ELR (cell line): ENCODE measurements around the gene C14orf180.

Source experiments
- DNase-seq: peaks from one replicate; pipeline ENCODE4 v3.0.0-alpha.2; 2015; ENCODE audit warnings: low read depth

C14orf180 gene

GRCh38 chr14:104561632-104562495 lies 17.7 kb upstream of the C14orf180 start:
- no peak for DNase-seq

- no peak for DNase-seq
These were observed 17.0 kb upstream of the C14orf180 start for GRCh38 chr14:104562606-104563005.

- DNase-seq: no peak
These were observed 16.3 kb upstream of the C14orf180 start for GRCh38 chr14:104563191-104563741.

DNA sequence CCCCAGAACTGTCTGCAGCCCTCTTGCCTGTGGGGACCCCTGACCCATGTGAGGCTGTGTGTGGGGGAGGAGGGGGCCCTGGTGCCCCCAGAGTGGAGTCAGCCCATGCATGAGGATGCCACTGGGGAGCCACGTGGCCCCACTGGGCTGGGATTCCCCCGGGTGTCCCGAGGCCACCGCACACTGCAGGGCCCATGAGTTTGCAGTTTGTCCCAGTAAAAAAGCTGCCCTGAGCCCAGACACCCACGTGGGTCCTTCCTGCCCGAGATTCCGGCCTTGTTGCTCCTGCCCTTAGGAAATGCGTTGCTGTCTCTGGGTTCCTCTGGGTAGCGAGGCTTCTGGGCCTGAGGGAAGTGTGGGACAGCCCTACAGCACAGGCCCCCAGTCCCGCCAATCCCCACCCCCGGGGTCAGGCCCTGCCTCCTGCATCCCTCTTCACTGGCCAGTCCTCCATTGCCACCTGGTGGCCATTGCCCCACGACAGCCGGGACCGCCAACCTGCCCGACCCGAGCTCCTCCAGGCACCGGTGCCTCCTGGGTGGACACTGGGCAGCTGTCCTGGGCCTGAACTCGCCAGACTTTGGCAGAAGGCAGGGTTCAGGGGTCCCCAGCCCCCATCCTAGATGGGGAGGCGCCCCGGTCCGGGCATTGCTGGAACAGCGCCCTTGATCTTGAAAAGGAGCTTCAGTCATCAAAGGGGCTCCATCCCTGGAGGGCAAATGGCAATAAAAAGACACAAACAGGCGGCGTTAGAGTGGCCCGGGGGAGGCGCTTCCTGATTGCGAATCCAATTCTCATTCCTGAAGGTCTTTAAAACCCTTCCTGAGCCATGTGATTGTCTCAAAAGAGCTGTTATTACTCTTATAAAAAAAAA lies 15.6 kb upstream of the C14orf180 start:
- DNase-seq: peak; percentile 70

GRCh38 chr14:104564744-104565679 lies 14.6 kb upstream of the C14orf180 start:
- no peak for DNase-seq

DNA sequence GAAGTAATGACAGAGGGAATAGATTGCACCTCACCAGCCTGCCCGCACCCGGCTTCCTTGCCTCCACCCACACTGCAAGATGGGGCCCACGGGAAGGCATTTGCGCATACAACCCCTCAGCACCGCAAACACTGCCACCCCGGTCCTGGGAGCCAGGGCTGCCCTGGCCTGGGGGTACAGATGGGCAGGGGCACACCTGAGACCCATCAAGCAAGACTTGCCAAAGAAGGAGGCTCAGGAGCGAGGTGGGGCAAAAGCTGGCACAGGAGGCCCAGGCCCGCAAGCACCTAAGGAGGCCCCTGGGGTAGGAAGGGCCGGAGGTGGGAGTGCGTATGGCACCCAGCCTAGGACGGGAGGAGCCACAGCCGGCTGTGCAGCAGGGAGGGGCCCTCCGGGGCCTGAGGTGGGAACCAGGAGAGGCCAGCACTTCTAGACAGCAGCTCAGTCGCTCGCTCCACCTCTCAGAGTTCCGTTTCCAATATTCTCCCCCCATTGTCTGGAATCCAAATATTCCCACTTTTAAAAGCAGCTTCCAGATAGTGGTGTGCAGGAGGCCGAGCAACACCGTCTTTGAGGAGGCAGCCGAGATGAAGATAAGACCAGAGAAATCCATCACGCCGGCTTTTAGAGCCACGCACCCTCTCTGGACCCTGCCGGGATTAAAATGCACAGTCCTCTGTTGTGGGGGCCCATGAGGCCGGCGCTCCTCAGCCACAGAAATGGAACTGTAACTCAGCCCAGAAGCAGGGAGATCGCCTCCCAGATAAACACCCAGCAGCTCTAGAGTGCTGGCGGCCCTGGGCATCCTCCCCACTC lies 12.2 kb upstream of the C14orf180 start:
- DNase-seq: no peak

DNA sequence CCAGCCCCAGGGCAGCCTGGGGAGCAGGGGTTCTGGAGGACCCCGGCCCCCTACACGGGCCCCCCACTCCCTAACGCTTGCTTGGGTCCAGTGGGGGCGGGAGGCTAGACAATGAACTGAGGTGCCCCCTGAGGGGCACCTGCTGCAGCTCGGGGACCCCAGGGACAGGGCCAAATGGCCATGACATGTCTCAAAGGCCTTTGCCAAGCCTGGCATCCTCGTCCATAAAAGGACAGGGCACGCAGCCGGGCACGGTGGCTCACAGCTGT lies 11.7 kb upstream of the C14orf180 start:
- no peak for DNase-seq

GRCh38 chr14:104568620-104569019 lies 10.9 kb upstream of the C14orf180 start:
- no peak for DNase-seq

- no peak for DNase-seq
These were observed 10.1 kb upstream of the C14orf180 start for GRCh38 chr14:104569435-104569834.

GRCh38 chr14:104571246-104571645 lies 8.3 kb upstream of the C14orf180 start:
- no peak for DNase-seq

DNA sequence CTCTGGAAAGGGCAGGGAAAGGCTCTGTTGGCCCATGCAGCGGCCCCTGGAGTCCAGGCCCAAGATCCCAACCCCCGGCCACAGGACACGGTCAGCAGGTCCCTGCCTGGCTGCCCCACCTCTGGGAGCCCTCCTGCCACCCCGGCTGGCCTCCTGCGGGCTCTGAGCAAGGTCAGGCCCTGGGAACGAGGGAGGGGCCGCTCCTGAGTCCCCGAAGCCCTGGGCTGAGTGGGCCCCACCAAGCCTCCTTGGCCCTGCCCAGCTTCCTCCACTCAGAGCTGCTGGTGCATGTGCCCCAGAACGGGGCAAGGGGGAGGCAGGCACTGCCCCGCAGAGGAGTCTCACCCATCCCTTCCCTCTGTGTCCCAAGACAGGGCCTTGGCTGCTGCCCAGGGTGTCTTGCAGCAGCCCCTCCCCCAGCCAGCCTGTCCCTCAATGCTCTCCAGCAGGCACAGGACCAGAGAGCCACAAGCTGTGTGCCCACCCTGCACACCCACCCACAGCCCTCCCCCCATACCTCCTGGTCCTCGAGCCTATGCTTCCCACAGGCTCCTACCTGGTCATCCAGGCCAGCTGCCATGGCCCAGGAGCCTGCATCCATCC lies 7.4 kb upstream of the C14orf180 start:
- DNase-seq: no peak

DNA sequence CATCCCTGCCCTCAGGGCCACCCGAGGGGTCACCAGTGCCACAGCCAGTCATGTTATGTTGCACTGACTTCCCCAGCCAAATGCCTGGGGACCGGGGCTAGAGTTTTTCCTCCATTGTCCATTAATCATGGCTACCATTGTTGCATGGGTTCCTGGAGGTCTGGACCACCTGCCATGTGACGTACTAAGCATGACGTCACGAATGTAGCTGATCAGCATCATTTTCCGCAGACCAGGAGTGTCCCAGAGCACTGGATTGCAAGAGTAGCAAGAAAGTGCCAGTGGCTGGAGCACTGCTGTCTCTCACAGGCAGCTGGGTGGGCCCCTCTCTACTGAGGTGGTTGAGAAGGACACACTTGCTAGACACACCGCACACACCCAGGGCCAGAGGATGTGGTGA lies 6.9 kb upstream of the C14orf180 start:
- no peak for DNase-seq

DNA sequence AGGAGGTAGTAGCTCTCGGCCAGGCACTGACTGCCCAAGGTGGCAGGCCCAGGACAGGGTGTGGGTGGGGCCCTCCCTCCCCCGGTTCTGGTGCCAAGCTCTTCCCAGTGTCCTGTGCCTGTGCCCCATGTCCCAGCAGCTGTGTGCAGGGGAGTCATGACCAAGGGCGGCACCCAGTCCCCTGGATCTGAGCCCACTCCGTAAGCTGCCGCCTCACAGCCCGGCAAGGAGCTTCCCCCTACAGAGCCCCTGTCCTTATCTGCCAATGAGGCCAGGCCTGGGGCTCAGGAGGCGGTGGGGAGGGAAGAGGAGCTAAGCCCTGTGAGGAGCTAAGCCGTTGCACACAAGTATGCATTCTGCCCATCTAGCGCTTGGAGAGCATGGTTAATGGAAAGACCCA lies 5.6 kb upstream of the C14orf180 start:
- no peak for DNase-seq

DNA sequence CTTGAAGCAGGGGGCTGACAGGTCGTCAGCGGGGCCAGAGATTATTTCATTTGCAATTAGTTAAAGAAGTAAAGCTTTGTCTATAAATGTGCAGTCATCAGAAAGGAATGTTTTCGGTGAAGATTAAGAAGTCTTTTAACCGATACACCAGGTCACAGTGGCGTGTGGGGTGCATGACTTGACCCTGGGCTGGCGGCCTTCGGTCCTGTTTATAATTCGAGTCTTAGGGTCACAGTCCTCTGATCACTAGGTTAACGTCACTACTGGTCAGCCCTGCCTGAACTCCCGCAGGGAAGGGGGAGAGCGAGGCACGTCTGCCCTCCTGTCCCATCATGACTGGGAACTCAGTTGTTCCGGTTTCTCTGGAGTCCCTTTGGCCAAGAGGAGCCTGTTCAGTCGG lies 5.0 kb upstream of the C14orf180 start:
- no peak for DNase-seq

DNA sequence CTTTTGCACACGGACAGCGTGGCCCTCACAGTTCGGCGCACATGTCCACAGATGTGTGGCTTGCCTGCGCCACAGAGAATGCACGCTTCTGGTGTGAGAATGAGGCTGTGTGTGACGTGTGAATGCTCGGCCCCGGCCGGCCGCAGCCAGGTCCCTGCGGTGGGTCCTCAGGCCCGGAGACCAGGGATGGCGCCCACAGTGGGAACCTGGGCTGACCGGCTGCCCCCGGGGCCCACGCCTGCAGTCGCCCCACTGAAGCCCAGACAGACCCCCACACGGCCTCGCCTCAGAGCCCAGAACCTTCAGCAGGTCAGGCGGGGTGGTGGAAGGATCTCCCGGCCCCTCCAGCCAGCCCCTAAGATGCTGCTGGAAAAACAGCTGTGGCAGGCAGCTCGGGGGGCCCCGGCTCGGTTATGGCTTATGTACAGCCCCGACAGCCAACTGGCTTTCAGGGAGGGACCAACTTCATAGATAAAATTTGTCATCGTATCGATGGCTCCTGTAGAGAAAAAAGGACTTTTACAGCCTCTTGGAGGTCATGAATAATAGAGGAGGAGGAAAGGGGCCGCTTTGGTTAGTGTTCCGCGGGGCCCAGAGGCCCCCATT lies 4.5 kb upstream of the C14orf180 start:
- DNase-seq: no peak

GRCh38 chr14:104576232-104576969 lies 3.2 kb upstream of the C14orf180 start:
- peak; percentile 9 for DNase-seq

GRCh38 chr14:104576970-104577332 lies 2.6 kb upstream of the C14orf180 start:
- DNase-seq: no peak

DNA sequence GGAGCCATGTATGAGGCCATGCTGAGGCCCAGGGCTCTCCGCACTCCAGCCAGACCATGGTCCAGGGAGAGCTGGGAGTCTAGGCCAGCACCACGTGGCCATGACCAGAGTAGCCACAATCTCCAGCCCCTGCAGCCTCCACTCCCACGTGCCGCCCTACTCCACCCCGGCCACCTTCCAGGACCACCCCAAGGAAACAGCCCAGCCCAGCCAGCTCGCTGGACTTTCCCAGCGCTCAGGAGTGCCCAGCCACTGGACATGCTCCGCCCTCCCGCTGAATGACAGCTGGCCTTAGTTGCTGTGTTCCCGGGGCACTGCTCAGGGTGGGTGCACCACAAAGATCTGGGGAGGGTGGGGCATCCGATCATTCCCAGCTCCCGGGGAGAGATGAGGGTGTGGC lies 2.1 kb upstream of the C14orf180 start:
- DNase-seq: no peak

DNA sequence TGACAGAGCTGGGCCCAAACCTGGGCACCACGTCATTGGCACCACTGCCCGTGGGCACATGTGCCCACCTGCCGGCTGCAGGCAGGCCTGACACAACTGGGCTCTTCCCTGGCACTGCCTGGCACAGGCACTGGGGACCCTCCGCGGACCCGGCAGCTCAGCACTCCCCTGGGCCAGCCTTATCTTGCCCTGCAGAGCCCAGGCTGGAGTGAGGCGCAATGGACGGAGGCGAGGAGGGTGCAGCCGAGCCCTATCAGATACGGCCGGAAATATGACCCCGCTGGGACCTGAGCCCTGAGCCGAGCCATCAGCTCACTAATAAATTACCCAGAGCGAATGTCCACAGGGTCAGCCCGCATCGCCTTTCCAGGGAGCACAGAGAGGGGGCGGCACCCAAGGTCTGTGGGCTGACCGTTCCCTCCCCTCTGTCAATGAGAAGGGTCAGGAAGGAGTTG lies 1.7 kb upstream of the C14orf180 start:
- no peak for DNase-seq
